CD4-positive, alpha-beta T cell (primary cell): ENCODE results near the gene HTR4. TPM values are rescaled to one million over a fixed set of nuclear protein-coding genes. Genes with fewer than 3 reads are reported as not detected.

ENCODE experiments used
- ATAC-seq: fragments of 200-7000 bp; cut with Tn5 transposase; one replicate; pipeline ENCODE4 v1.10.0; 2022; ENCODE audit warnings: mild to moderate bottlenecking; ENCODE audit not compliant: poor library complexity
- CTCF ChIA-PET: fragments of 350-600 bp; sonication (Branson Sonifier 250); formaldehyde crosslinking; loops from one replicate; lab custom pipeline; 2021; ENCODE audit warnings: antibody characterized with exemption, inconsistent platforms; lab: Charles Lee
- POLR2A ChIA-PET: fragments of 350-600 bp; sonication (Branson Sonifier 250); formaldehyde crosslinking; loops from one replicate; lab custom pipeline; 2021; ENCODE audit warnings: antibody characterized with exemption, inconsistent platforms; lab: Charles Lee
- DNase-seq, 14 experiments: peaks; one replicate each; pipeline ENCODE4 v3.0.0-alpha.2; 2013 to 2020; ENCODE audit warnings: mixed read lengths in 2 of 14
- H3K27ac ChIP-seq, 2 donors: one replicate each; pipeline versions ENCODE4 v1.5.1 to v1.7.0; 2013; ENCODE audit warnings: low read length in 2 of 2, low read depth in 1 of 2, mild to moderate bottlenecking in 1 of 2
- H3K27me3 ChIP-seq, 2 experiments: 1 replicate in 1 of 2; 2 replicates in 1 of 2; pipeline versions ENCODE4 v1.6.1 to v1.7.0; 2013; ENCODE audit warnings: low read length in 2 of 2, control low read depth in 1 of 2, mild to moderate bottlenecking in 1 of 2, moderate library complexity in 1 of 2; ENCODE audit not compliant: insufficient read depth in 2 of 2, control insufficient read depth in 1 of 2
- H3K36me3 ChIP-seq: one replicate; pipeline ENCODE4 v1.6.1; 2013; ENCODE audit warnings: low read length, control low read depth; ENCODE audit not compliant: insufficient read depth
- H3K4me1 ChIP-seq: one replicate; pipeline ENCODE4 v1.6.1; 2013; ENCODE audit warnings: low read length, control low read depth; ENCODE audit not compliant: insufficient read depth
- H3K4me3 ChIP-seq: one replicate; pipeline ENCODE4 v1.5.1; 2013; ENCODE audit warnings: mild to moderate bottlenecking, low read length, moderate library complexity
- H3K9me3 ChIP-seq, 2 experiments: 1 replicate in 1 of 2; 2 replicates in 1 of 2; pipeline versions ENCODE4 v1.6.1 to v1.7.0; 2013; ENCODE audit warnings: low read length in 2 of 2, mild to moderate bottlenecking in 2 of 2, control low read depth in 1 of 2, moderate library complexity in 1 of 2; ENCODE audit not compliant: control insufficient read depth in 1 of 2, insufficient read depth in 1 of 2
- H3K27ac Mint-ChIP-seq: one replicate; pipeline ENCODE4 v1.8.0; 2020; ENCODE audit warnings: mixed read lengths
- H3K27me3 Mint-ChIP-seq: one replicate; pipeline ENCODE4 v1.8.0; 2021; ENCODE audit warnings: mixed read lengths
- H3K36me3 Mint-ChIP-seq: one replicate; pipeline ENCODE4 v1.8.0; 2021; ENCODE audit warnings: low read depth, mixed read lengths
- H3K4me1 Mint-ChIP-seq: one replicate; pipeline ENCODE4 v1.8.0; 2021; ENCODE audit warnings: low read depth, mixed read lengths
- H3K4me3 Mint-ChIP-seq: one replicate; pipeline ENCODE4 v1.8.0; 2020; ENCODE audit warnings: mild to moderate bottlenecking, mixed read lengths
- H3K9me3 Mint-ChIP-seq: one replicate; pipeline ENCODE4 v1.8.0; 2020; ENCODE audit warnings: mixed read lengths
- CTCF ChIP-seq: fragments of 200-600 bp; IDR thresholded peaks from one replicate; pipeline ENCODE4 v1.8.0; 2022; ENCODE audit warnings: antibody characterized with exemption, mild to moderate bottlenecking
- intact Hi-C, 2 experiments: fragments of 100-400 bp; cut with DNase I in 1 of 2; cut with micrococcal nuclease in 1 of 2; formaldehyde crosslinking; loops; one replicate each; pipeline versions ENCODE4 v1.15.1 to v1.9.0; 2023 to 2025; cut with DNase I, micrococcal nuclease
- total RNA-seq, 174 experiments: library from RNA in 2 of 174; stranded (reverse) in 2 of 174; gene quantifications; one replicate each; pipeline ENCODE4 v1.2.3 and lab custom pipeline; 2021 to 2026

HTR4 gene
- total RNA-seq, 2 experiments from 2014 or later, result not detected

- ATAC-seq (no peak), DNase-seq (no peak)
- H3K9me3 Mint-ChIP-seq, result peaks cover 4% of the 10 kb centered on the region
- ChIA-PET CTCF (no interaction called here), POLR2A (no interaction called here)
- H3K27me3 Mint-ChIP-seq, result peaks cover 17% of the 10 kb centered on the region
- no peak overlapping the region for H3K4me3 Mint-ChIP-seq
- no peak overlapping the region for H3K4me3 ChIP-seq
- H3K27ac ChIP-seq, result no peak overlapping the region
- TF ChIP-seq CTCF, result no peak
- no peaks in the 10 kb centered on the region for H3K36me3 Mint-ChIP-seq
- peaks cover 0 to 11% of the 10 kb centered on the region in 2 experiments for H3K9me3 ChIP-seq
- no peak overlapping the region for H3K27ac Mint-ChIP-seq
- H3K4me1 ChIP-seq, result no peaks in the 10 kb centered on the region
- H3K4me1 Mint-ChIP-seq, result no peaks in the 10 kb centered on the region
- intact Hi-C loops, result no loop called here
- H3K27me3 ChIP-seq, result no peaks in the 10 kb centered on the region
- H3K36me3 ChIP-seq, result no peaks in the 10 kb centered on the region
Measured at GRCh38 chr5:148684528-148684927, 30.2 kb upstream of the HTR4 start.

GRCh38 chr5:148683651-148684050, 29.3 kb upstream of the HTR4 start:
- H3K27me3 Mint-ChIP-seq, result peaks cover 17% of the 10 kb centered on the region
- H3K4me3 ChIP-seq, result no peak overlapping the region
- TF ChIP-seq CTCF, result no peak
- no peaks in the 10 kb centered on the region for H3K36me3 ChIP-seq
- no peaks in the 10 kb centered on the region for H3K9me3 Mint-ChIP-seq
- no peak for ATAC-seq
- CTCF ChIA-PET, result no interaction called here
- no peaks in the 10 kb centered on the region for H3K4me1 ChIP-seq
- intact Hi-C loops, result no loop called here
- H3K27ac Mint-ChIP-seq, result no peak overlapping the region
- POLR2A ChIA-PET, result no interaction called here
- no peak overlapping the region for H3K4me3 Mint-ChIP-seq
- H3K27ac ChIP-seq, result no peak overlapping the region
- H3K36me3 Mint-ChIP-seq, result no peaks in the 10 kb centered on the region
- H3K4me1 Mint-ChIP-seq, result no peaks in the 10 kb centered on the region
- no peak for DNase-seq
- no peaks in the 10 kb centered on the region for H3K27me3 ChIP-seq
- H3K9me3 ChIP-seq, result peaks cover 0 to 8% of the 10 kb centered on the region in 2 experiments

GRCh38 chr5:148682058-148683026, 28.0 kb upstream of the HTR4 start:
- no peaks in the 10 kb centered on the region for H3K36me3 Mint-ChIP-seq
- CTCF ChIA-PET, result no interaction called here

More at GRCh38 chr5:148682058-148683026, 28.0 kb upstream of the HTR4 start:
- no peaks in the 10 kb centered on the region for H3K9me3 ChIP-seq
- Mint-ChIP-seq H3K27ac (no peak overlapping the region), H3K4me1 (no peaks in the 10 kb centered on the region), H3K27me3 (peaks cover 17% of the 10 kb centered on the region), H3K4me3 (no peak overlapping the region), H3K9me3 (no peaks in the 10 kb centered on the region)
- POLR2A ChIA-PET, result no interaction called here
- no peak for TF ChIP-seq CTCF
- DNase-seq, result no peak
- H3K27ac ChIP-seq, result no peak overlapping the region
- H3K27me3 ChIP-seq, result no peaks in the 10 kb centered on the region
- no peak for ATAC-seq
- H3K4me3 ChIP-seq, result no peak overlapping the region
- no peaks in the 10 kb centered on the region for H3K4me1 ChIP-seq
- intact Hi-C loops, result no loop called here
- H3K36me3 ChIP-seq, result no peaks in the 10 kb centered on the region
